Natural killer cell (primary cell): Measurements from ENCODE around the gene PVR. TPM values are rescaled to one million over a fixed set of nuclear protein-coding genes. Genes with fewer than 3 reads are reported as not detected.

Experiments
- ATAC-seq, 3 donors: fragments of 150-1000 bp in 2 of 3; fragments of 200-7000 bp in 1 of 3; cut with Tn5 transposase; 1 replicate in 1 of 3; 2 replicates in 2 of 3; pipeline ENCODE4 v1.10.0; 2021; ENCODE audit warnings: mild to moderate bottlenecking in 2 of 3, moderate library complexity in 2 of 3
- DNase-seq, 2 donors: peaks; one replicate each; pipeline versions ENCODE4 v3.0.0 to v3.0.0-alpha.2; 2013 to 2021; ENCODE audit warnings: mixed read lengths in 1 of 2
- H3K27ac ChIP-seq: one replicate; pipeline ENCODE4 v1.5.1; 2013; ENCODE audit warnings: mild to moderate bottlenecking, low read length
- H3K27me3 ChIP-seq: one replicate; pipeline ENCODE4 v1.6.1; 2013; ENCODE audit warnings: low read length; ENCODE audit not compliant: control insufficient read depth, insufficient read depth
- H3K36me3 ChIP-seq: one replicate; pipeline ENCODE4 v1.6.1; 2013; ENCODE audit warnings: low read length; ENCODE audit not compliant: control insufficient read depth, insufficient read depth
- H3K4me1 ChIP-seq: one replicate; pipeline ENCODE4 v1.6.1; 2013; ENCODE audit warnings: low read length; ENCODE audit not compliant: control insufficient read depth, insufficient read depth
- H3K4me3 ChIP-seq: one replicate; pipeline ENCODE4 v1.5.1; 2013; ENCODE audit warnings: low read length
- H3K9me3 ChIP-seq: one replicate; pipeline ENCODE4 v1.6.1; 2013; ENCODE audit warnings: low read length; ENCODE audit not compliant: control insufficient read depth, insufficient read depth
- H3K27ac Mint-ChIP-seq, 2 donors: one replicate each; pipeline ENCODE4 v1.8.0; 2022; ENCODE audit warnings: mild to moderate bottlenecking in 2 of 2, mixed read lengths in 2 of 2, moderate library complexity in 1 of 2
- H3K27me3 Mint-ChIP-seq, 2 donors: one replicate each; pipeline ENCODE4 v1.8.0; 2022; ENCODE audit warnings: low read depth in 2 of 2, mixed read lengths in 2 of 2
- H3K36me3 Mint-ChIP-seq: one replicate; pipeline ENCODE4 v1.8.0; 2022; ENCODE audit warnings: mixed read lengths
- H3K4me1 Mint-ChIP-seq, 2 donors: one replicate each; pipeline ENCODE4 v1.8.0; 2022; ENCODE audit warnings: mixed read lengths in 2 of 2
- H3K4me3 Mint-ChIP-seq: one replicate; pipeline ENCODE4 v1.8.0; 2022; ENCODE audit warnings: mild to moderate bottlenecking, moderate library complexity, mixed read lengths
- H3K9me3 Mint-ChIP-seq, 2 donors: one replicate each; pipeline ENCODE4 v1.8.0; 2022; ENCODE audit warnings: mixed read lengths in 2 of 2
- CTCF ChIP-seq: fragments of 200-600 bp; IDR thresholded peaks from one replicate; pipeline ENCODE4 v1.8.0; 2022; ENCODE audit warnings: antibody characterized with exemption
- WGBS: methylation state at CpG from one replicate; pipeline ENCODE4 v1.1.7; 2013; ENCODE audit warnings: missing lambda C conversion rate; ENCODE audit not compliant: insufficient coverage; 5-methylcytosine and 5-hydroxymethylcytosine counted together
- intact Hi-C: fragments of 100-400 bp; cut with micrococcal nuclease; formaldehyde crosslinking; loops from one replicate; pipeline ENCODE4 v1.14.2; 2022
- total RNA-seq, 4 donors: library from RNA; stranded (reverse); fragments of 120-200 nt in 1 of 4; gene quantifications; one replicate each; pipeline versions ENCODE4 v1.2.3 to v1.2.4, GENCODE V29; 2013 to 2022

Gene PVR
- total RNA-seq, 3 donors from 2014 or later (not counting 1 experiment from before 2014, with no cell fraction given), result 6.6 to 12.6 (median 7.9) TPM

GRCh38 chr19:44662691-44663385 is 19.1 kb downstream of the PVR start:
- H3K27ac Mint-ChIP-seq, result no peak overlapping the region
- no peaks in the 10 kb centered on the region for H3K36me3 Mint-ChIP-seq
- H3K27me3 Mint-ChIP-seq, result no peaks in the 10 kb centered on the region
- no peaks in the 10 kb centered on the region for H3K4me1 Mint-ChIP-seq
- no peaks in the 10 kb centered on the region for H3K9me3 ChIP-seq
- no peak overlapping the region for H3K4me3 ChIP-seq
- TF ChIP-seq CTCF, result no peak
- H3K9me3 Mint-ChIP-seq, result no peaks in the 10 kb centered on the region
- no peak overlapping the region for H3K4me3 Mint-ChIP-seq
- no peaks in the 10 kb centered on the region for H3K4me1 ChIP-seq
- 93% methylated on average over 7 of the region's 7 CpGs for WGBS
- ATAC-seq (no peak), DNase-seq (no peak)
- intact Hi-C loops, result no loop called here
- no peaks in the 10 kb centered on the region for H3K27me3 ChIP-seq
- no peaks in the 10 kb centered on the region for H3K36me3 ChIP-seq
- H3K27ac ChIP-seq, result no peak overlapping the region

- Histone ChIP-seq H3K4me1 (no peaks in the 10 kb centered on the region), H3K27me3 (no peaks in the 10 kb centered on the region), H3K36me3 (no peaks in the 10 kb centered on the region), H3K4me3 (no peak overlapping the region), H3K9me3 (no peaks in the 10 kb centered on the region), H3K27ac (no peak overlapping the region)
- ATAC-seq (no peak), DNase-seq (no peak)
- Mint-ChIP-seq H3K27ac (no peak overlapping the region), H3K36me3 (no peaks in the 10 kb centered on the region), H3K4me3 (no peak overlapping the region), H3K27me3 (no peaks in the 10 kb centered on the region), H3K9me3 (no peaks in the 10 kb centered on the region), H3K4me1 (no peaks in the 10 kb centered on the region)
- WGBS, result 93% methylated on average over 5 of the region's 5 CpGs
- no peak for TF ChIP-seq CTCF
- intact Hi-C loops, result no loop called here
These were observed 20.3 kb downstream of the PVR start for GRCh38 chr19:44663996-44664395.

- H3K27me3 Mint-ChIP-seq, result no peaks in the 10 kb centered on the region
- H3K27ac ChIP-seq, result no peak overlapping the region
- no peak for TF ChIP-seq CTCF
- no peaks in the 10 kb centered on the region for H3K4me1 Mint-ChIP-seq
- no peak overlapping the region for H3K27ac Mint-ChIP-seq
- intact Hi-C loops, result no loop called here
- no peaks in the 10 kb centered on the region for H3K27me3 ChIP-seq
- WGBS, result 98% methylated on average over 7 of the region's 10 CpGs
- H3K4me3 ChIP-seq, result no peak overlapping the region
- no peaks in the 10 kb centered on the region for H3K9me3 Mint-ChIP-seq
- H3K9me3 ChIP-seq, result no peaks in the 10 kb centered on the region
- ATAC-seq, result no peak
- no peaks in the 10 kb centered on the region for H3K4me1 ChIP-seq
- H3K36me3 Mint-ChIP-seq, result no peaks in the 10 kb centered on the region
- no peaks in the 10 kb centered on the region for H3K36me3 ChIP-seq
- no peak overlapping the region for H3K4me3 Mint-ChIP-seq
- DNase-seq, result no peak
These were observed 21.3 kb downstream of the PVR start for GRCh38 chr19:44664976-44665375.
